MCF 10A (cell line): ENCODE data around the gene NTN1. TPM values are rescaled to one million over a fixed set of nuclear protein-coding genes. Genes with fewer than 3 reads are reported as not detected.

ENCODE experiments used
- BruUV-seq: library from RNA; stranded (reverse); fragments of 400-500 nt; replicated peaks from 2 replicates; lab custom pipeline; 2021; lab: Mats Ljungman, UMichigan
- CTCF ChIA-PET: fragments of 300-600 bp; sonication (Branson Sonifier 250); formaldehyde crosslinking; extraction: SDS; loops from one replicate; lab custom pipeline; 2021; ENCODE audit warnings: antibody characterized with exemption, inconsistent platforms; lab: Yijun Ruan, JAX
- POLR2A ChIA-PET: fragments of 300-600, 350-650 bp; sonication (Branson Sonifier 250); formaldehyde crosslinking; extraction: SDS; loops from one replicate; lab custom pipeline; 2020; ENCODE audit warnings: antibody characterized with exemption, inconsistent platforms; lab: Yijun Ruan, JAX
- DNase-seq: peaks from one replicate; pipeline ENCODE4 v3.0.0-alpha.2; 2018; ENCODE audit not compliant: unreplicated experiment
- H3K27ac Mint-ChIP-seq: one replicate; pipeline ENCODE4 v1.8.0; 2022; ENCODE audit warnings: mild to moderate bottlenecking, low read depth, mixed read lengths; ENCODE audit not compliant: unreplicated experiment
- H3K27me3 Mint-ChIP-seq: one replicate; pipeline ENCODE4 v1.8.0; 2022; ENCODE audit warnings: mixed read lengths; ENCODE audit not compliant: insufficient read depth, unreplicated experiment
- H3K36me3 Mint-ChIP-seq: one replicate; pipeline ENCODE4 v1.8.0; 2022; ENCODE audit warnings: mild to moderate bottlenecking, moderate library complexity, mixed read lengths; ENCODE audit not compliant: insufficient read depth, unreplicated experiment
- H3K4me1 Mint-ChIP-seq: one replicate; pipeline ENCODE4 v1.8.0; 2022; ENCODE audit warnings: mixed read lengths; ENCODE audit not compliant: insufficient read depth, unreplicated experiment
- H3K4me3 Mint-ChIP-seq: one replicate; pipeline ENCODE4 v1.8.0; 2022; ENCODE audit warnings: mild to moderate bottlenecking, moderate library complexity, mixed read lengths; ENCODE audit not compliant: unreplicated experiment
- H3K9me3 Mint-ChIP-seq: one replicate; pipeline ENCODE4 v1.8.0; 2022; ENCODE audit warnings: mixed read lengths; ENCODE audit not compliant: unreplicated experiment
- CTCF ChIP-seq: fragments of 200-600 bp; IDR thresholded peaks from one replicate; pipeline ENCODE4 v1.8.0; 2022; ENCODE audit warnings: antibody characterized with exemption, mild to moderate bottlenecking; ENCODE audit not compliant: unreplicated experiment
- intact Hi-C: fragments of 100-400 bp; cut with micrococcal nuclease; formaldehyde crosslinking; loops from 2 replicates; pipeline ENCODE4 v1.14.1; 2022
- total RNA-seq: library from RNA; stranded (reverse); gene quantifications from 2 replicates; pipeline ENCODE4 v1.2.3, GENCODE V29; 2022

Gene NTN1
- total RNA-seq, 1 experiment from 2014 or later = 0.23 TPM

- Mint-ChIP-seq H3K36me3 (no peaks in the 10 kb centered on the region), H3K27ac (no peak overlapping the region), H3K9me3 (no peaks in the 10 kb centered on the region), H3K4me1 (no peaks in the 10 kb centered on the region), H3K27me3 (no peaks in the 10 kb centered on the region), H3K4me3 (no peak overlapping the region)
- intact Hi-C loops = no loop called here
- ChIA-PET CTCF (no interaction called here), POLR2A (no interaction called here)
- no TSS peak for BruUV-seq
- DNase-seq = no peak
- no peak for TF ChIP-seq CTCF
These were observed 226.2 kb downstream of the NTN1 start for GRCh38 chr17:9247401-9247938.

- no peak overlapping the region for H3K27ac Mint-ChIP-seq
- no TSS peak for BruUV-seq
These were observed 228.1 kb downstream of the NTN1 start for GRCh38 chr17:9249245-9249953.

GRCh38 chr17:9251273-9251672 lies 230.0 kb downstream of the NTN1 start:
- H3K27me3 Mint-ChIP-seq = no peaks in the 10 kb centered on the region
- DNase-seq = no peak
- no peaks in the 10 kb centered on the region for H3K4me1 Mint-ChIP-seq
- POLR2A ChIA-PET = no interaction called here
- H3K36me3 Mint-ChIP-seq = no peaks in the 10 kb centered on the region
- intact Hi-C loops = no loop called here
- no peak for TF ChIP-seq CTCF
- H3K9me3 Mint-ChIP-seq = no peaks in the 10 kb centered on the region
- no TSS peak for BruUV-seq
- CTCF ChIA-PET = no interaction called here
- no peak overlapping the region for H3K4me3 Mint-ChIP-seq
- no peak overlapping the region for H3K27ac Mint-ChIP-seq

More at GRCh38 chr17:9249245-9249953, 228.1 kb downstream of the NTN1 start:
- CTCF ChIA-PET = interaction anchor here (0.6 kb wide), 1 partner anchor 109 kb away, joined by 4 read pairs; no protein-coding TSS in a partner anchor
- DNase-seq = no peak
- TF ChIP-seq CTCF = no peak
- no peak overlapping the region for H3K4me3 Mint-ChIP-seq
- H3K36me3 Mint-ChIP-seq = no peaks in the 10 kb centered on the region
- H3K4me1 Mint-ChIP-seq = no peaks in the 10 kb centered on the region
- no peaks in the 10 kb centered on the region for H3K9me3 Mint-ChIP-seq
- intact Hi-C loops = no loop called here
- no peaks in the 10 kb centered on the region for H3K27me3 Mint-ChIP-seq
- POLR2A ChIA-PET = no interaction called here

- Mint-ChIP-seq H3K27ac (no peak overlapping the region), H3K36me3 (no peaks in the 10 kb centered on the region), H3K4me3 (no peak overlapping the region), H3K4me1 (no peaks in the 10 kb centered on the region), H3K9me3 (no peaks in the 10 kb centered on the region), H3K27me3 (no peaks in the 10 kb centered on the region)
- intact Hi-C loops = no loop called here
- TF ChIP-seq CTCF = no peak
- ChIA-PET POLR2A (interaction anchor here (0.6 to 0.9 kb wide), 3 partner anchors 13 to 870 kb away, joined by 3 to 4 read pairs (median 3); no protein-coding TSS in a partner anchor), CTCF (no interaction called here)
- no TSS peak for BruUV-seq
- no peak for DNase-seq
These were observed 232.0 kb downstream of the NTN1 start for GRCh38 chr17:9253308-9253707.
